Glomerular endothelial cell (primary cell): ENCODE results near the gene CORO1A. TPM values are rescaled to one million over a fixed set of nuclear protein-coding genes. Genes with fewer than 3 reads are reported as not detected.
"Not testable (repeated sequence)": the region's sequence is repeated elsewhere in the genome, so short reads cannot be mapped to it uniquely, and the experiment has no call there.

ENCODE experiments used
- DNase-seq: peaks from one replicate; pipeline ENCODE4 v3.0.0-alpha.2; 2011; ENCODE audit warnings: low read depth, low spot score; ENCODE audit errors: extremely low read depth
- total RNA-seq: library from RNA; depleted of rRNA; stranded (reverse); fragments of >200 nt; gene quantifications from 2 replicates; pipeline ENCODE4 v1.2.3, GENCODE V29; 2015

The CORO1A gene
- total RNA-seq, 1 donor from 2014 or later, result 1.5 TPM

DNA sequence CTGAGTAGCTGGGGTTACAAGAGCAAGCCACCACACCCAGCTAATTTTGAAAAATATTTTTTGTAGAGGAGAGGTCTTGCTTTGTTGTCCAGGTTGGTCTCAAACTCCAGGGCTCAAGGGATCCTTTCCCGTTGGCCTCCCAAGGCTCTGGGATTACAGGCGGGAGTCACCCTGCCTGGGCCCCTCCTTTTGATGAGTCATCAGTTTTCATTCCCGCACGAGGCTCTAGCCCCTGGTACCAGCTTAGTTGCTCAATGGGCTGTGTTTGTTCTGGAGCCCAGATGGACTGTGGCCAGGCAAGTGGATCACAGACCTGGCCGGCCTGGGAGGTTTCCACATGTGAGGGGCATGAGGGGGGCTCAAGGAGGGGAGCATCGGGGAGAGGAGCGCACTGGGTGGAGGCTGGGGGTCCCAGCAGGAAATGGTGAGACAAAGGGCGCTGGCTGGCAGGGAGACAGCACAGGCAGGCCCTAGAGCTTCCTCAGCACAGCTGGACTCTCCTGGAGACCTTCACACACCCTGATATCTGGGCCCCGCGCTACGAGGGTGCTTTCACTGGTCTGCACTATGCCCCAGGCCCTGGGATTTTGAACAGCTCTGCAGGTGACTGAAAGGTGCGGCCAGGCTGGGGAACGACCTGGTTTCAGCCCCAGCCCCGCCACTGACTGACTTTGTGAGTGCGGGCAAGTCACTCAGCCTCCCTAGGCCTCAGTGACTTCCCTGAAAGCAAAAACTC lies 16.4 kb downstream of the CORO1A start:
- not testable (repeated sequence) for DNase-seq

DNA sequence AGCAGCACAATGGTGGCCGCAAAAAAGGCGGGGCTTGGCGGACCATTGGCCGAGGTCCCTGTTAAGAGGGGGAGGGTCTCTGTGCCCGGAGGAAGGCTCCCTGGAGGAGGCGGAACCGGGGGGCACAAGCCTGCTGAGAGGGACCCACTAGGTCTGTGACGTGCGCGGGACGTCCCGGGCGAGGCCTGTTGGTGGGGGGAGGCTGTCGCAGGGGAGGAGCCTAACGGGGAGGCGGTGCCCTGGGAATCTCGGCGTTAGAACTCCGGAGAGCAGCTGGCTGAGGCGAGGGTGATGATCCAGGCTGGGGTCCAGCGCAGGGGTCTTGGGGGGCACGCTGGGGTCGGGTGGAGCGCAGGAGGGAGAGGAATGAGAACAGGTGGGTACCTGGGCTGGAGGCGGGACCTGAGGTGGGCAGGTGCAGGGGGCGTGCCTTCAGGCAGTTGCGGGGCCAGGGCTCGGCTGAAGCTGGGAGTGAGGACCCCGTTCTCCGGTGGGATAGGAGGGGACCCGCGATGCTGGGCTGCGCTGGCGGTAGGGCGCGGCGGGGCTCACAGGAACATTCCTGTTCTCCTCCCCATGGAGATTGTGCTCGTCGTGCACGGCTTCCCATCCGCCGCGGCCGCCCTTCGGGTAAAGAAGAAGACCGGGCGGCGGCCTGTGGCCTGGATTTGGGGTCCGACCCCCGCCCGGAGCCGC lies 22.3 kb downstream of the CORO1A start:
- DNase-seq, result not testable (repeated sequence)

DNA sequence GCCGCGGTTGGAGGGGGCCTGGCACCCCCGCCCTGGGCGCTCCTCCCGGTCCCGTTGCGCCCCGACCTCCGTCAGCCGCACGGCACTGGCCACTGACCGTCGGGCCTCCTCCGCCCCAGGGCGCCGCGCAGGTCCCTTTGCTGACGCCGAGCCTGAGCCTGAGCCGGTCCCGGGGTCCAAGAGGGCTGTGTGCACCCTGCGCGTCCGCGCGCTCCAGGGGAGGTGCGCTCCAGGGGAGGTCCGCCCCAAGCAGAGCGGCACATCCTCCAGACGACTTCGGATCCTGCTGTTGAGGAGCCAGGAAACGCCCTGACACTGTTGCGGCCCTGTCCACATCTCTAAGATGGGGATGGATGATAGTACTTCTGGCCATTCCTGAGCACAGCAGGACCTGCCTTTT lies 22.9 kb downstream of the CORO1A start:
- not testable (repeated sequence) for DNase-seq

DNA sequence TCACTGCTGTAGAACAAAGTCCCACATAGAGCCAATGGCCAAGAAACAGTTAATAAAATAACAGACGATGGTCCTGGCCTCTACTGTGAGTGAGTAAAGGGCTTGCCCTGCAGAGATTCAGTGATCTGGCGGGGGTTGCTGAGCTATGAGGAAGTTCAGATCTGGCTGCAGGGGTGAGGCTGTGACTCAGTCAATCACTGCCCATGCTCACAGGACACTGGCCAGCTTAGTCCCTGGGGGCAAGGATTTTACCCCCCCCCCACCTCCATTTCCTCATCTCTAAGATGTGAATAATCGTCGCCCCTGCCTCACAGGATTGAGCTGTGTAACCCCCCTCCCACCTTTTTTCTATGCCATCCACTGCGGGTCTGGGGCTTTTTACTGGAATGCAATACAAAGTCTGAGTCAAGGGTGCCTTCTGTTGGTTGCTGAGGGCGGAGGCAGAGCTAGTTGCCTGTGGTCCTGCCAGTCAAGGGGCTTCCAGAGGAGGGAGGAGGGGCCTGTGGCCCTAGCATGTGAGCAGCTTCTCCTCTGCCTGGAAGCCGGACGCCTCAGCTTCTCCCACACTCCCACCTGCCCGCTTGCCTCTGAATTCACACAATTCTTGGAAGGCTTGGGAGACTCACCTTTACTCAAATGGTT lies 23.8 kb downstream of the CORO1A start:
- DNase-seq, result not testable (repeated sequence)

DNA sequence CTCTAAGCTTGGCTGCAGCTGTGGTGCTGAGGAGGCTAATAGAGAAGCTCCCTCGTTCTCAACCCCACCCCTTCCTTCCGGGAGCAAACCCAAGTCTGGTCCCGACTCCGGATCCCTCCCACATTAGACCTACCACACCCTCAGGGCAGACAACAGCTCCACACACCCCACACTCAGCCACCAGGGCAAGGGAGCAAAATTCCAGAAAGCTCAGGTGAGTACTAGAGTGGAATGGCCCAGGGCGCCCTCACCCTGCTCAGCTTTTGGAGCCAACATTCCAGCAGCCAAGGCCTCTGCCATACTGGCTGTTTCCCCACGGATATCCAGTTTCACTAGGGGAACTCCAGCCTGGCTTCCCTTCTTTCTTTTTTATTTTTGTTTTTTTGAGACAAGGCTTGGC lies 25.6 kb downstream of the CORO1A start:
- DNase-seq, result not testable (repeated sequence)

DNA sequence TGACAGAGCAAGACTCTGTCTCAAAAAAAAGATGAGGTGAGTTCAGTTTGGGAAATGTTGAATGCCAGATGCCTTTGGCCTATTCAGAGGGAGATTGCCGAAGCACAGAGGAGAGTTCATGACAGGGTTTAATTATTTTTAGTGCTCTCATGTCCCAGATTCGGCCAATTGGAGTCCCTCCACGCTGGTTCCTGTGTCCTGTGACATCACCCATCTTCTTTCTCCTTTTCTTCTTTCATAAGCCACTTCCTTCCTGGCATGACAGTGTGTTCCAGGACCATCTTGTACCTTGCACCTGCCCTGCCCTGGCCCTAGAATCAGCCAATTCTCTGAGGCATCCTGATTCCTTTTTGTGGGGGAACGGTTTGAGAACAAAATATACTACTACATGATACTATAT lies 28.0 kb downstream of the CORO1A start:
- not testable (repeated sequence) for DNase-seq

DNA sequence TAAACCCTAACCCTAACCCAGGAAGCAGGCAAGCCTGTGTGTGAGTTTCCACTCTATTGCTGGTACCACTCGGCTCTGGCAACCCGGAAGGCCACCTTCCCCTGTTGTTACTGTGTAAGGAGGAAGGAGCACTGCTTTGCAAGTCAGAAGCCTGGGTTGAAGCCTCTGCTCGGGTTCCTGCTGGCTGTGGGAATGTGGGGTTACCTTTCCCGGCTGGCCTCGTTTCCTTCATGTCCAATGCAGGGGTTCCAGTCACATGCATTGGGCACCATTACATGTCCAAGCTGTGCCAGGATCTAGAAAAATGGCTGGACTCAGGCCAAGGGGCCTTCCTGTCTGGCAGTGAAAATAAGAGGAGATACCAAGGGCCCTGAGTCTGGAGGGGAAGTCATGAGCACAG lies 33.7 kb downstream of the CORO1A start:
- DNase-seq, result not testable (repeated sequence)

Other genes with a start within 250 kb of the CORO1A start
- 151 and 167 TPM in 2 replicates for gene TMEM219, start 221.5 kb upstream of the CORO1A start, total RNA-seq
- gene TAOK2, start 209.7 kb upstream of the CORO1A start, total RNA-seq, result 97.8 and 130 TPM in 2 replicates
- 7.7 and 9.6 TPM in 2 replicates for gene HIRIP3, start 188.0 kb upstream of the CORO1A start, total RNA-seq
- 55.1 and 77.5 TPM in 2 replicates for gene INO80E, start 187.4 kb upstream of the CORO1A start, total RNA-seq
- gene DOC2A, start 172.6 kb upstream of the CORO1A start, total RNA-seq, result 0.06 and 0.10 TPM in 2 replicates
- gene C16orf92, start 160.4 kb upstream of the CORO1A start, total RNA-seq, result not detected in 2 replicates
- gene TLCD3B, start 152.3 kb upstream of the CORO1A start, total RNA-seq, result 0.82 TPM in 1 of 2 replicates, not detected in the other
- 1,069 and 1,121 TPM in 2 replicates for gene ALDOA, start 117.8 kb upstream of the CORO1A start, total RNA-seq
- 117 and 121 TPM in 2 replicates for gene PPP4C, start 107.6 kb upstream of the CORO1A start, total RNA-seq
- gene TBX6, start 91.7 kb upstream of the CORO1A start, total RNA-seq, result 0.41 and 0.58 TPM in 2 replicates
- gene YPEL3, start 87.4 kb upstream of the CORO1A start, total RNA-seq, result 26.1 and 52.7 TPM in 2 replicates
- 0.82 and 5.3 TPM in 2 replicates for gene GDPD3, start 70.1 kb upstream of the CORO1A start, total RNA-seq
- 84.0 and 84.8 TPM in 2 replicates for gene MAPK3, start 60.4 kb upstream of the CORO1A start, total RNA-seq
- gene BOLA2B, start 10.1 kb downstream of the CORO1A start, total RNA-seq, result 223 and 376 TPM in 2 replicates
- 62.4 and 113 TPM in 2 replicates for gene SLX1A, start 10.3 kb downstream of the CORO1A start, total RNA-seq
- 10.2 and 19.4 TPM in 2 replicates for gene SULT1A3, start 15.7 kb downstream of the CORO1A start, total RNA-seq
- 0.47 and 1.5 TPM in 2 replicates for gene NPIPB13, start 64.9 kb downstream of the CORO1A start, total RNA-seq
- 55.6 and 56.3 TPM in 2 replicates for gene CD2BP2, start 171.7 kb downstream of the CORO1A start, total RNA-seq
- gene TBC1D10B, start 186.9 kb downstream of the CORO1A start, total RNA-seq, result 47.8 and 61.4 TPM in 2 replicates
- not detected in 2 replicates for gene MYL11, start 191.2 kb downstream of the CORO1A start, total RNA-seq
- 0.47 TPM in 1 of 2 replicates, not detected in the other for gene SEPTIN1, start 199.0 kb downstream of the CORO1A start, total RNA-seq
- 14.0 and 14.4 TPM in 2 replicates for gene ZNF48, start 211.8 kb downstream of the CORO1A start, total RNA-seq
- gene ZNF771, start 224.0 kb downstream of the CORO1A start, total RNA-seq, result 19.0 and 19.8 TPM in 2 replicates
- gene DCTPP1, start 246.4 kb downstream of the CORO1A start, total RNA-seq, result 35.9 and 43.8 TPM in 2 replicates